H9 (cell line): ENCODE results near the gene SH3GL2. TPM values are rescaled to one million over a fixed set of nuclear protein-coding genes. Genes with fewer than 3 reads are reported as not detected.

ENCODE experiments used
- DNase-seq: peaks from one replicate; pipeline ENCODE4 v3.0.0-alpha.2; 2017
- H2AFZ ChIP-seq: one replicate; pipeline ENCODE4 v1.6.1; 2013; ENCODE audit warnings: mild to moderate bottlenecking, low read length, control low read depth, moderate library complexity
- H2AK5ac ChIP-seq: 2 replicates; pipeline ENCODE4 v1.6.1; 2013; ENCODE audit warnings: low read length, control low read depth, mixed read lengths; ENCODE audit not compliant: insufficient read length
- H2BK120ac ChIP-seq: one replicate; pipeline ENCODE4 v1.6.1; 2013; ENCODE audit warnings: low read depth, mild to moderate bottlenecking, low read length, control low read depth, inconsistent platforms; ENCODE audit not compliant: poor library complexity, severe bottlenecking
- H2BK12ac ChIP-seq: 2 replicates; pipeline ENCODE4 v1.6.1; 2013; ENCODE audit warnings: low read length, control low read depth, mixed read lengths, low read depth; ENCODE audit not compliant: insufficient read length
- H2BK15ac ChIP-seq: 2 replicates; pipeline ENCODE4 v1.6.1; 2013; ENCODE audit warnings: low read depth, low read length, control low read depth
- H2BK20ac ChIP-seq: one replicate; pipeline ENCODE4 v1.6.1; 2013; ENCODE audit warnings: low read depth, mild to moderate bottlenecking, low read length, control low read depth, inconsistent platforms; ENCODE audit not compliant: poor library complexity, severe bottlenecking
- H2BK5ac ChIP-seq: 2 replicates; pipeline ENCODE4 v1.6.1; 2013; ENCODE audit warnings: low read length, control low read depth, mixed read lengths; ENCODE audit not compliant: insufficient read length
- H3K14ac ChIP-seq: 2 replicates; pipeline ENCODE4 v1.6.1; 2013; ENCODE audit warnings: low read length, control low read depth; ENCODE audit not compliant: insufficient read depth
- H3K18ac ChIP-seq: 2 replicates; pipeline ENCODE4 v1.6.1; 2013; ENCODE audit warnings: low read depth, mild to moderate bottlenecking, mixed read lengths, low read length, control low read depth; ENCODE audit not compliant: insufficient read length
- H3K23ac ChIP-seq: 2 replicates; pipeline ENCODE4 v1.6.1; 2013; ENCODE audit warnings: low read length, control low read depth, mixed read lengths, low read depth; ENCODE audit not compliant: insufficient read length
- H3K23me2 ChIP-seq: 2 replicates; pipeline ENCODE4 v1.6.1; 2013; ENCODE audit warnings: low read depth, mild to moderate bottlenecking, mixed read lengths, low read length, control low read depth; ENCODE audit not compliant: insufficient read length, poor library complexity, severe bottlenecking
- H3K27ac ChIP-seq: 2 replicates; pipeline ENCODE4 v1.5.1; 2013; ENCODE audit warnings: low read length, control low read depth, mixed read lengths, low read depth; ENCODE audit not compliant: insufficient read length
- H3K27me3 ChIP-seq: 2 replicates; pipeline ENCODE4 v1.6.1; 2013; ENCODE audit warnings: low read length, control low read depth, inconsistent platforms; ENCODE audit not compliant: insufficient read depth
- H3K4ac ChIP-seq: 2 replicates; pipeline ENCODE4 v1.6.1; 2013; ENCODE audit warnings: low read depth, mild to moderate bottlenecking, control low read depth, inconsistent platforms, low read length, moderate library complexity
- H3K4me1 ChIP-seq: 2 replicates; pipeline ENCODE4 v1.6.1; 2013; ENCODE audit warnings: low read length, control low read depth, inconsistent platforms; ENCODE audit not compliant: insufficient read depth
- H3K4me2 ChIP-seq: 2 replicates; pipeline ENCODE4 v1.6.1; 2013; ENCODE audit warnings: low read length, control low read depth, mixed read lengths; ENCODE audit not compliant: insufficient read length, insufficient read depth
- H3K56ac ChIP-seq: 2 replicates; pipeline ENCODE4 v1.6.1; 2013; ENCODE audit warnings: low read depth, mild to moderate bottlenecking, mixed read lengths, low read length, control low read depth; ENCODE audit not compliant: insufficient read length
- H3K79me1 ChIP-seq: 2 replicates; pipeline ENCODE4 v1.6.1; 2013; ENCODE audit warnings: low read depth, mild to moderate bottlenecking, moderate library complexity, low read length, control low read depth, inconsistent platforms; ENCODE audit not compliant: insufficient read depth, poor library complexity, severe bottlenecking
- H3K79me2 ChIP-seq: 2 replicates; pipeline ENCODE4 v1.6.1; 2013; ENCODE audit warnings: low read length, control low read depth, inconsistent platforms; ENCODE audit not compliant: insufficient read depth
- H3K9ac ChIP-seq: 2 replicates; pipeline ENCODE4 v1.6.1; 2013; ENCODE audit warnings: low read length, control low read depth, mixed read lengths; ENCODE audit not compliant: insufficient read length; ENCODE audit errors: extremely low read depth
- H3K9me3 ChIP-seq: one replicate; pipeline ENCODE4 v1.6.1; 2013; ENCODE audit warnings: low read depth, low read length, inconsistent platforms; ENCODE audit not compliant: control insufficient read depth
- H3T11ph ChIP-seq: one replicate; pipeline ENCODE4 v1.6.1; 2013; ENCODE audit warnings: mild to moderate bottlenecking, low read length, control low read depth, inconsistent platforms
- H4K20me1 ChIP-seq: one replicate; pipeline ENCODE4 v1.6.1; 2013; ENCODE audit not compliant: control insufficient read depth, insufficient read length, insufficient read depth
- H4K5ac ChIP-seq: 2 replicates; pipeline ENCODE4 v1.6.1; 2013; ENCODE audit warnings: low read depth, mild to moderate bottlenecking, mixed read lengths, low read length, control low read depth; ENCODE audit not compliant: insufficient read length
- H4K8ac ChIP-seq: replicated peaks from 2 replicates; pipeline ENCODE4 v1.6.1; 2013; ENCODE audit warnings: low read length, control low read depth, mixed read lengths, low read depth; ENCODE audit not compliant: insufficient read length
- H4K91ac ChIP-seq: 2 replicates; pipeline ENCODE4 v1.6.1; 2013; ENCODE audit warnings: low read depth, mild to moderate bottlenecking, moderate library complexity, mixed read lengths, low read length, control low read depth; ENCODE audit not compliant: insufficient read length
- H3K27ac Mint-ChIP-seq, 3 experiments: 2 replicates in 2 of 3; 3 replicates in 1 of 3; pipeline ENCODE4 v1.8.0; 2020 to 2021; ENCODE audit warnings: mixed read lengths in 3 of 3, mild to moderate bottlenecking in 1 of 3, moderate library complexity in 1 of 3
- H3K27me3 Mint-ChIP-seq: 2 replicates; pipeline ENCODE4 v1.8.0; 2021; ENCODE audit warnings: low read depth, mild to moderate bottlenecking, moderate library complexity, mixed read lengths
- H3K36me3 Mint-ChIP-seq, 3 experiments: 2 replicates in 2 of 3; 3 replicates in 1 of 3; pipeline ENCODE4 v1.8.0; 2020 to 2021; ENCODE audit warnings: low read depth in 3 of 3, mixed read lengths in 3 of 3; ENCODE audit not compliant: insufficient read depth in 1 of 3
- H3K4me1 Mint-ChIP-seq, 2 experiments: 2 replicates each; pipeline ENCODE4 v1.8.0; 2020; ENCODE audit warnings: mixed read lengths in 2 of 2
- H3K4me3 Mint-ChIP-seq, 2 experiments: 2 replicates in 1 of 2; 3 replicates in 1 of 2; pipeline ENCODE4 v1.8.0; 2020 to 2021; ENCODE audit warnings: mild to moderate bottlenecking in 2 of 2, mixed read lengths in 2 of 2, moderate library complexity in 1 of 2
- H3K9me3 Mint-ChIP-seq, 2 experiments: 2 replicates in 1 of 2; 3 replicates in 1 of 2; pipeline ENCODE4 v1.8.0; 2020; ENCODE audit warnings: mild to moderate bottlenecking in 2 of 2, mixed read lengths in 2 of 2, moderate library complexity in 1 of 2
- CTCF ChIP-seq: fragments of 200-600 bp; sonication (generic); conservative IDR thresholded peaks from 3 replicates; pipeline ENCODE4 v1.8.0; 2021; ENCODE audit warnings: antibody characterized with exemption, mild to moderate bottlenecking
- WGBS: extraction: QIAGEN DNeasy Blood & Tissue Kit; methylation state at CpG from one replicate; pipeline ENCODE4 v1.1.7; 2013; ENCODE audit warnings: missing lambda C conversion rate, low lambda C conversion rate, mixed read lengths; ENCODE audit not compliant: insufficient read length; ENCODE audit errors: extremely low coverage; 5-methylcytosine and 5-hydroxymethylcytosine counted together
- total RNA-seq: library from RNA; stranded (reverse); gene quantifications from 2 replicates; pipeline ENCODE4 v1.2.1, GENCODE V29; 2021

SH3GL2 gene
- total RNA-seq, 1 experiment from 2014 or later, result 6.5 TPM

GRCh38 chr9:17721954-17722353 is 143.1 kb downstream of the SH3GL2 start:
- H4K20me1 ChIP-seq, result no peaks in the 10 kb centered on the region
- no peak overlapping the region for H2BK12ac ChIP-seq
- Mint-ChIP-seq H3K9me3 (peaks cover 8 to 13% of the 10 kb centered on the region in 2 experiments), H3K4me3 (no peak overlapping the region), H3K27ac (no peak overlapping the region), H3K4me1 (peaks cover 3 to 4% of the 10 kb centered on the region in 2 experiments), H3K36me3 (peaks cover 4 to 14% (median 11%) of the 10 kb centered on the region in 3 experiments), H3K27me3 (no peaks in the 10 kb centered on the region)
- H3K79me2 ChIP-seq, result no peaks in the 10 kb centered on the region
- H3K9ac ChIP-seq, result no peak overlapping the region
- DNase-seq, result no peak
- H3K4me2 ChIP-seq, result no peak overlapping the region
- H3K79me1 ChIP-seq, result no peaks in the 10 kb centered on the region
- H3K18ac ChIP-seq, result no peak overlapping the region
- H3K14ac ChIP-seq, result no peak overlapping the region
- H2BK120ac ChIP-seq, result no peak overlapping the region
- H3K4me1 ChIP-seq, result no peaks in the 10 kb centered on the region
- H3K27me3 ChIP-seq, result no peaks in the 10 kb centered on the region
- TF ChIP-seq CTCF, result no peak
- no peak overlapping the region for H3K56ac ChIP-seq
- H3K9me3 ChIP-seq, result no peaks in the 10 kb centered on the region
- H3T11ph ChIP-seq, result no peak overlapping the region
- H2BK20ac ChIP-seq, result no peak overlapping the region
- no peak overlapping the region for H2BK15ac ChIP-seq
- H2AFZ ChIP-seq, result no peak overlapping the region
- no peak overlapping the region for H2BK5ac ChIP-seq
- no peak overlapping the region for H3K27ac ChIP-seq
- H4K5ac ChIP-seq, result no peak overlapping the region
- no peak overlapping the region for H2AK5ac ChIP-seq
- H4K91ac ChIP-seq, result no peak overlapping the region
- no peak overlapping the region for H3K4ac ChIP-seq
- H3K23ac ChIP-seq, result no peak overlapping the region
- H3K23me2 ChIP-seq, result no peaks in the 10 kb centered on the region
- no peak overlapping the region for H4K8ac ChIP-seq
- no CpG with 5 or more reads among the region's 3 CpGs for WGBS
